Measurements from ENCODE around the gene MACO1. TPM values are rescaled to one million over a fixed set of nuclear protein-coding genes. Genes with fewer than 3 reads are reported as not detected.

MACO1 gene
- total and polyA plus RNA-seq, 4 donors = 15.3 to 23.2 (median 20.6) TPM

DNA sequence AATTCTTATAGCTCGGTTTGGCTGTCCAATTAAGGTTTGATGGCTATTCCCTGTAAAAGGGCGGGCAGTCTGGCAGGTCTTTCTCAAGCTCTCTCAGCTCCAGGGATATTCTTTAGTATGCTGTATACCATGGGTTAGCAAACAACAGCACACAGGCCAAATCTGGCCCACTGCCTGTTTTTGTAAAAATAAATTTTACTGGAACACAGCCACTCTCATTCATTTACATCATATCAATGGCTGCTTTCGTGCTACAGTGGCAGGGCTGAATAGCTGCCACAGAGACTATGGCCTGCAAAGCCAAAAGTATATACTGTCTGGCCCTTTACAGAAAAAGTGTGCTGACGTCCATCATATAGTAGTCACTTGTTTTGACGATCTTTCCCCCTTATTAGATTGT, 32.0 kb downstream of the MACO1 start:
- H3K4me1 ChIP-seq (ENCODE audit: control insufficient read depth in 4 of 4, insufficient read depth in 4 of 4, low read length in 3 of 4) = peaks cover 4 to 42% (median 26%) of the 10 kb centered on the region in 4 donors

DNA sequence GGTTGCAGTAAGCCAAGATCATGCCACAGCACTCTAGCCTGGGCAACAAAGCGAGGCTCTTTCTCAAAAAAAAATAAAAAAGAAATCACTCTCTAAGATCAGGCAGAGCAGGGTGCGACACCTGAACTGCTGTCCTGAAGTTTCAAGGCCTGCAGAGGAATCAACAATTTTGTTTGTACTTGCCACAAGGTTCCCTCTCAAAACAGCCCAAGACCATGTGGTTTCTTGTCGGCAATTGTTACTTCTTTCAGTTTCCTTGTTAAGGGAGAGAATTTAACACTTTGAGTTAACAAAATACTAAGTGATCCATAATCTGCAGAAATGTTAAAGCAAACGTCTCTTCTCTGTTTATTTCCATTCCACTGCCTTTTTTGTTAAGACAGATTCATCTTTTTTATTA, 36.5 kb downstream of the MACO1 start:
- H3K9ac ChIP-seq (ENCODE audit: low read depth in 1 of 2, low read length in 2 of 2) = no peak overlapping the region
- TF ChIP-seq SP1 (IDR thresholded peaks at IDR 0.05) = no peak
- TF ChIP-seq, protein P1, sequence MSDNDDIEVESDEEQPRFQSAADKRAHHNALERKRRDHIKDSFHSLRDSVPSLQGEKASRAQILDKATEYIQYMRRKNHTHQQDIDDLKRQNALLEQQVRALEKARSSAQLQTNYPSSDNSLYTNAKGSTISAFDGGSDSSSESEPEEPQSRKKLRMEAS (IDR thresholded peaks at IDR 0.05) = no peak
- TF ChIP-seq HNF4A (conservative IDR thresholded peaks at IDR 0.05) = no peak
- no peak for TF ChIP-seq EGR1 (IDR thresholded peaks at IDR 0.05; ENCODE audit: low read depth in 2 of 2)
- TF ChIP-seq YY1 (IDR thresholded peaks at IDR 0.05) = no peak
- no peak for TF ChIP-seq TAF1 (conservative IDR thresholded peaks at IDR 0.05)
- TF ChIP-seq, protein P2, sequence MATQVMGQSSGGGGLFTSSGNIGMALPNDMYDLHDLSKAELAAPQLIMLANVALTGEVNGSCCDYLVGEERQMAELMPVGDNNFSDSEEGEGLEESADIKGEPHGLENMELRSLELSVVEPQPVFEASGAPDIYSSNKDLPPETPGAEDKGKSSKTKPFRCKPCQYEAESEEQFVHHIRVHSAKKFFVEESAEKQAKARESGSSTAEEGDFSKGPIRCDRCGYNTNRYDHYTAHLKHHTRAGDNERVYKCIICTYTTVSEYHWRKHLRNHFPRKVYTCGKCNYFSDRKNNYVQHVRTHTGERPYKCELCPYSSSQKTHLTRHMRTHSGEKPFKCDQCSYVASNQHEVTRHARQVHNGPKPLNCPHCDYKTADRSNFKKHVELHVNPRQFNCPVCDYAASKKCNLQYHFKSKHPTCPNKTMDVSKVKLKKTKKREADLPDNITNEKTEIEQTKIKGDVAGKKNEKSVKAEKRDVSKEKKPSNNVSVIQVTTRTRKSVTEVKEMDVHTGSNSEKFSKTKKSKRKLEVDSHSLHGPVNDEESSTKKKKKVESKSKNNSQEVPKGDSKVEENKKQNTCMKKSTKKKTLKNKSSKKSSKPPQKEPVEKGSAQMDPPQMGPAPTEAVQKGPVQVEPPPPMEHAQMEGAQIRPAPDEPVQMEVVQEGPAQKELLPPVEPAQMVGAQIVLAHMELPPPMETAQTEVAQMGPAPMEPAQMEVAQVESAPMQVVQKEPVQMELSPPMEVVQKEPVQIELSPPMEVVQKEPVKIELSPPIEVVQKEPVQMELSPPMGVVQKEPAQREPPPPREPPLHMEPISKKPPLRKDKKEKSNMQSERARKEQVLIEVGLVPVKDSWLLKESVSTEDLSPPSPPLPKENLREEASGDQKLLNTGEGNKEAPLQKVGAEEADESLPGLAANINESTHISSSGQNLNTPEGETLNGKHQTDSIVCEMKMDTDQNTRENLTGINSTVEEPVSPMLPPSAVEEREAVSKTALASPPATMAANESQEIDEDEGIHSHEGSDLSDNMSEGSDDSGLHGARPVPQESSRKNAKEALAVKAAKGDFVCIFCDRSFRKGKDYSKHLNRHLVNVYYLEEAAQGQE (IDR thresholded peaks at IDR 0.05) = no peak
- no peak overlapping the region for H3K4me3 ChIP-seq (ENCODE audit: low read depth in 1 of 3, low read length in 3 of 3)
- 76% methylated on average over 4 of the region's 4 CpGs for WGBS
- H3K36me3 ChIP-seq (ENCODE audit: control insufficient read depth in 4 of 4, insufficient read depth in 3 of 4, low read depth in 1 of 4, low read length in 3 of 4) = peaks cover 0 to 6% (median 0%) of the 10 kb centered on the region in 4 donors
- DNase-seq (ENCODE audit: low spot score) = no peak
- no peak overlapping the region for H3K27ac ChIP-seq (ENCODE audit: low read depth in 1 of 2, low read length in 2 of 2)
- H3K4me1 ChIP-seq (ENCODE audit: control insufficient read depth in 4 of 4, insufficient read depth in 4 of 4, low read length in 3 of 4) = peaks cover 0 to 8% (median 2%) of the 10 kb centered on the region in 4 donors
- no peaks in the 10 kb centered on the region for H3K27me3 ChIP-seq (ENCODE audit: control insufficient read depth in 4 of 4, insufficient read depth in 4 of 4, low read length in 3 of 4)
- H3K9me3 ChIP-seq (ENCODE audit: control insufficient read depth in 4 of 4, low read length in 3 of 4) = no peaks in the 10 kb centered on the region

More for the DNA sequence above, 32.0 kb downstream of the MACO1 start:
- 81% methylated on average over 5 of the region's 5 CpGs for WGBS
- peaks cover 0 to 6% (median 0%) of the 10 kb centered on the region in 4 donors for H3K36me3 ChIP-seq (ENCODE audit: control insufficient read depth in 4 of 4, insufficient read depth in 3 of 4, low read depth in 1 of 4, low read length in 3 of 4)
- H3K9me3 ChIP-seq (ENCODE audit: control insufficient read depth in 4 of 4, low read length in 3 of 4) = no peaks in the 10 kb centered on the region
- no peaks in the 10 kb centered on the region for H3K27me3 ChIP-seq (ENCODE audit: control insufficient read depth in 4 of 4, insufficient read depth in 4 of 4, low read length in 3 of 4)
- H3K9ac ChIP-seq (ENCODE audit: low read depth in 1 of 2, low read length in 2 of 2) = no peak overlapping the region
- TF ChIP-seq FOXA2 (IDR thresholded peaks at IDR 0.05) = no peak
- TF ChIP-seq NR2F2 (IDR thresholded peaks at IDR 0.05) = no peak
- TF ChIP-seq, protein P3, sequence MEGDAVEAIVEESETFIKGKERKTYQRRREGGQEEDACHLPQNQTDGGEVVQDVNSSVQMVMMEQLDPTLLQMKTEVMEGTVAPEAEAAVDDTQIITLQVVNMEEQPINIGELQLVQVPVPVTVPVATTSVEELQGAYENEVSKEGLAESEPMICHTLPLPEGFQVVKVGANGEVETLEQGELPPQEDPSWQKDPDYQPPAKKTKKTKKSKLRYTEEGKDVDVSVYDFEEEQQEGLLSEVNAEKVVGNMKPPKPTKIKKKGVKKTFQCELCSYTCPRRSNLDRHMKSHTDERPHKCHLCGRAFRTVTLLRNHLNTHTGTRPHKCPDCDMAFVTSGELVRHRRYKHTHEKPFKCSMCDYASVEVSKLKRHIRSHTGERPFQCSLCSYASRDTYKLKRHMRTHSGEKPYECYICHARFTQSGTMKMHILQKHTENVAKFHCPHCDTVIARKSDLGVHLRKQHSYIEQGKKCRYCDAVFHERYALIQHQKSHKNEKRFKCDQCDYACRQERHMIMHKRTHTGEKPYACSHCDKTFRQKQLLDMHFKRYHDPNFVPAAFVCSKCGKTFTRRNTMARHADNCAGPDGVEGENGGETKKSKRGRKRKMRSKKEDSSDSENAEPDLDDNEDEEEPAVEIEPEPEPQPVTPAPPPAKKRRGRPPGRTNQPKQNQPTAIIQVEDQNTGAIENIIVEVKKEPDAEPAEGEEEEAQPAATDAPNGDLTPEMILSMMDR (IDR thresholded peaks at IDR 0.05; ENCODE audit: low read depth, low read length, missing input control) = no peak
- TF ChIP-seq TAF1 (conservative IDR thresholded peaks at IDR 0.05) = no peak
- no peak for TF ChIP-seq RAD21 (IDR thresholded peaks at IDR 0.05)
- TF ChIP-seq SP1 (IDR thresholded peaks at IDR 0.05) = no peak
- DNase-seq (ENCODE audit: low spot score) = no peak
- H3K4me3 ChIP-seq (ENCODE audit: low read depth in 1 of 3, low read length in 3 of 3) = no peak overlapping the region
- no peak overlapping the region for H3K27ac ChIP-seq (ENCODE audit: low read depth in 1 of 2, low read length in 2 of 2)

DNA sequence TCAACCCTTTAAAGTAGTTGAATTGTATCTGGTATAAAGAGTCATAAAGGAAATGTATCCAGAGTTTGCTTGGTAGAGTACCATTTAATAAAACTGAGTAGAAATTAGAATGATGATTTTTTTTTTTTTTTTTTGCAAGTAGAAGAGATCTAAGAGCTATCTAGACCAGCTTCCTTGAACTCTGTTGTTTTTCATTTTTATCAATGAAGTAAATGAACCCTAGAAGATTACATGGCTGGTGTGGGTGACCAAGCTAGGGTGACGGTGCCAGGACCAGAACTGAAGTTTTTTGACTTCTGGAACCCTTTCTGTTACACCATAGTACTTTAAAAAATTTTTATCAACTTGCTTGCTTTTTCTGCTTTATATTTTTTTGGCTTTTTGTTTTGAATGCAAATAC, 36.9 kb downstream of the MACO1 start:
- no peak overlapping the region for H3K27ac ChIP-seq (ENCODE audit: low read depth in 1 of 2, low read length in 2 of 2)
- H3K9ac ChIP-seq (ENCODE audit: low read depth in 1 of 2, low read length in 2 of 2) = no peak overlapping the region
- no peaks in the 10 kb centered on the region for H3K9me3 ChIP-seq (ENCODE audit: control insufficient read depth in 4 of 4, low read length in 3 of 4)
- peaks cover 0 to 5% (median 1%) of the 10 kb centered on the region in 4 donors for H3K4me1 ChIP-seq (ENCODE audit: control insufficient read depth in 4 of 4, insufficient read depth in 4 of 4, low read length in 3 of 4)
- H3K36me3 ChIP-seq (ENCODE audit: control insufficient read depth in 4 of 4, insufficient read depth in 3 of 4, low read depth in 1 of 4, low read length in 3 of 4) = peaks cover 0 to 6% (median 0%) of the 10 kb centered on the region in 4 donors
- DNase-seq (ENCODE audit: low spot score) = no peak
- 78% methylated on average over 1 of the region's 1 CpG for WGBS
- no peaks in the 10 kb centered on the region for H3K27me3 ChIP-seq (ENCODE audit: control insufficient read depth in 4 of 4, insufficient read depth in 4 of 4, low read length in 3 of 4)
- TF ChIP-seq TAF1 (conservative IDR thresholded peaks at IDR 0.05) = no peak
- TF ChIP-seq GABPA (IDR thresholded peaks at IDR 0.05 in 1 of 2, conservative IDR thresholded peaks at IDR 0.05 in 1 of 2) = no peak
- no peak overlapping the region for H3K4me3 ChIP-seq (ENCODE audit: low read depth in 1 of 3, low read length in 3 of 3)
